C4-2B (cell line): ENCODE measurements around the gene TRUB1.

Source experiments
- H3K27ac ChIP-seq: fragments of 450-650 bp; 2 replicates; pipeline ENCODE4 v1.5.1; 2017
- CTCF ChIP-seq: fragments of 450-650 bp; conservative IDR thresholded peaks from 2 replicates; pipeline ENCODE4 v1.5.1; 2017; ENCODE audit warnings: mild to moderate bottlenecking
- ZFX ChIP-seq: fragments of 450-650 bp; IDR thresholded peaks from 2 replicates; pipeline ENCODE4 v1.6.1; 2017

TRUB1 gene

DNA sequence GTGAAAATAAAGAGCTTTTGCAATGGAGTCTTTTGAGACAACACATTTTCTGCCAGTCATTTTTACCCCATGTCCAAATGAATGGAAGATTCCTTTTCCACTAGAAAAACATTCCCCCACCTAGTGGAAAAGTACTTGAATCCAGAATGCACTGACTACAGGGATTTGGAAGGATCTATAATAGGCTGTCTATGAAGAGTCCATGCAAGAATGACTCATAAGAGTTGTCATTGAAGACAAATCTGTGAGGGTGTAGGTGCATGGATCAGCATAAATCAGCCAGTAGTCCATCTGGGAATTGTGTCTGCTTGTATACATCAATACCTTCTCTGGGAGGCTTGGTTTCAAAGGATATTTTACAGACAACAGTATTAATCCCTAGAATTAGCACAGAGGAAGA is 32.5 kb upstream of the TRUB1 start:
- no peak overlapping the region for H3K27ac ChIP-seq
- no peak for TF ChIP-seq ZFX
- no peak for TF ChIP-seq CTCF

- no peak overlapping the region for H3K27ac ChIP-seq
- TF ChIP-seq CTCF (no peak), ZFX (no peak)
Observed at GRCh38 chr10:114906981-114907380, 31.0 kb upstream of the TRUB1 start.

GRCh38 chr10:114908896-114909295 is 29.1 kb upstream of the TRUB1 start:
- TF ChIP-seq ZFX (no peak), CTCF (no peak)
- no peak overlapping the region for H3K27ac ChIP-seq

DNA sequence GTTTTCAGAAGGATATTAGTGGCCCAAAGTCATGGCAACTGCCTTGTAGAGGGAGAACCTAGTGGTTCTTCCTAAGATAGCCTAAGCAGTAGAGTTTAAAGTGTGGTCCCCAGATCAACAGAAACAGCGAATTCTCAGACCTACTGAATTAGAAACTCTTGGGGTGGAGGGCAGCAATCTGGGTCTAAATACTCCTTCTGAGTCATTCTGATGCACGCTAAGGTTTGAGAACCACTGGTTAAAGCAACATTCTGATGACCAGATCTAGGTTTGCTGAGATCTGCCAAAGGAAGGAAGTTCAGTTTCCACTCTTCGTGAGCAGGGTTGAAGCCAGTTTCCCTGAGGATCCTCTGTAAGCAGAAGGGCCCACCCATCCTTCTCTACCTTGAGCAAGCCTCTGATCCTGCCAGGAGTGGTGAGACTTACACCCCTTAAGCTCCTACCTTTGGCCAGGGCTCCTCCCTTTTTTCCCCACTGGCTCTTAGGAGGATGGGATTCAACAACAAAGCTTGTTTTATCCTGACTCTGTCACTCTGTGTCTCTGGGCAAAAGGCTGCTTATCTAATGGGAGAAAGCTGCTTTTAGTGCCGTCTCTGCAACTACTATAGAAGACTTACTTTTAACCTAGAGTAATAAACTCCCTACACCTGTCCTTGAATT is 26.8 kb upstream of the TRUB1 start:
- H3K27ac ChIP-seq, result no peak overlapping the region
- TF ChIP-seq ZFX (no peak), CTCF (no peak)

- no peak for TF ChIP-seq CTCF
- TF ChIP-seq ZFX, result no peak
- no peak overlapping the region for H3K27ac ChIP-seq
Observed at GRCh38 chr10:114911801-114912469, 26.1 kb upstream of the TRUB1 start.

DNA sequence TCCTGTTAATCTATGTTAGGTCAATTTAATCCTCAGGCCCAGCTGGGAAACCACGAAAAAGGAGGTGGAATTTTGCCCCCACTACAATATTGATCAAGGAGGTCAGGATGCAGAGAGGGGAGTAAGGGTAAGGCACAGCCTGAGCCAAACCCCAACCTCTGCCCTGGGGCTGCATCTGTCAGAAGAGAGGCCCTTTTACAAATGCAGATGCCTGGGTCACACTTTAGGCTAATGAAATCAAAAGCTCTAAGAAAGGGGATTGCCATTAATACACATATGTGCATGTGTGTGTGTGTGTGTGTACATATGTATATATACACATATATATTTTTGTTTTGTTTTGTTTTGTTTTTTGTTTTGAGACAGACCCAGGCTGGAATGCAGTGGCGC is 25.5 kb upstream of the TRUB1 start:
- no peak for TF ChIP-seq CTCF
- TF ChIP-seq ZFX, result no peak
- H3K27ac ChIP-seq, result no peak overlapping the region

- H3K27ac ChIP-seq, result no peak overlapping the region
- TF ChIP-seq ZFX (no peak), CTCF (no peak)
Observed at GRCh38 chr10:114914560-114914959, 23.4 kb upstream of the TRUB1 start.
